Tibial artery (tissue), 4 donors: Measurements from ENCODE around the gene UBA52.
"Not testable (repeated sequence)": the region's sequence is repeated elsewhere in the genome, so short reads cannot be mapped to it uniquely, and the experiment has no call there.

Source experiments
- DNase-seq, 2 donors: peaks; one replicate each; pipeline ENCODE4 v3.0.0-alpha.2; 2019
- H3K27ac ChIP-seq, 2 donors: fragments of 200-600 bp; sonication (generic) in 1 of 2; 1 replicate in 1 of 2; 2 replicates in 1 of 2; pipeline ENCODE4 v1.5.1; 2018 to 2019; ENCODE audit warnings: mild to moderate bottlenecking in 1 of 2
- H3K27me3 ChIP-seq, 2 donors: fragments of 200-600 bp; sonication (generic) in 1 of 2; one replicate each; pipeline versions ENCODE4 v1.5.1 to v1.6.0; 2016 to 2019
- H3K36me3 ChIP-seq, 3 donors: fragments of 200-600 bp; sonication (generic) in 2 of 3; one replicate each; pipeline ENCODE4 v1.5.1; 2016 to 2019; ENCODE audit warnings: mild to moderate bottlenecking in 2 of 3
- H3K4me1 ChIP-seq, 4 donors: fragments of 200-600 bp; sonication (generic) in 2 of 4; 1 replicate in 3 of 4; 2 replicates in 1 of 4; pipeline ENCODE4 v1.5.1; 2016 to 2019
- H3K4me3 ChIP-seq, 2 donors: fragments of 200-600 bp; sonication (generic) in 1 of 2; 1 replicate in 1 of 2; 2 replicates in 1 of 2; pipeline ENCODE4 v1.5.1; 2018 to 2019; ENCODE audit warnings: mild to moderate bottlenecking in 2 of 2
- H3K9me3 ChIP-seq, 3 donors: fragments of 200-600 bp; sonication (generic) in 1 of 3; one replicate each; pipeline ENCODE4 v1.5.1; 2016 to 2019
- CTCF ChIP-seq, 2 experiments: fragments of 200-600 bp in 1 of 2; fragments of 450-650 bp in 1 of 2; IDR thresholded peaks; one replicate each; pipeline ENCODE4 v1.5.1; 2017 to 2019; ENCODE audit warnings: antibody characterized with exemption in 2 of 2, mild to moderate bottlenecking in 1 of 2, moderate library complexity in 1 of 2
- intact Hi-C: fragments of 100-400 bp; cut with DNase I; formaldehyde crosslinking; loops from one replicate; pipeline ENCODE4 v1.15.0; 2023; ENCODE audit warnings: low total_unique reads

Gene UBA52

GRCh38 chr19:18537431-18537830 lies 34.2 kb upstream of the UBA52 start:
- no peak overlapping the region for H3K4me3 ChIP-seq
- TF ChIP-seq CTCF (IDR thresholded peaks at IDR 0.05), result no peak
- no peak for DNase-seq
- H3K4me1 ChIP-seq, result peaks cover 0 to 14% (median 11%) of the 10 kb centered on the region in 4 donors
- H3K36me3 ChIP-seq, result peaks cover 56 to 91% (median 77%) of the 10 kb centered on the region in 3 donors
- intact Hi-C loops, result no loop called here
- H3K9me3 ChIP-seq, result no peaks in the 10 kb centered on the region
- no peak overlapping the region for H3K27ac ChIP-seq
- no peaks in the 10 kb centered on the region for H3K27me3 ChIP-seq

DNA sequence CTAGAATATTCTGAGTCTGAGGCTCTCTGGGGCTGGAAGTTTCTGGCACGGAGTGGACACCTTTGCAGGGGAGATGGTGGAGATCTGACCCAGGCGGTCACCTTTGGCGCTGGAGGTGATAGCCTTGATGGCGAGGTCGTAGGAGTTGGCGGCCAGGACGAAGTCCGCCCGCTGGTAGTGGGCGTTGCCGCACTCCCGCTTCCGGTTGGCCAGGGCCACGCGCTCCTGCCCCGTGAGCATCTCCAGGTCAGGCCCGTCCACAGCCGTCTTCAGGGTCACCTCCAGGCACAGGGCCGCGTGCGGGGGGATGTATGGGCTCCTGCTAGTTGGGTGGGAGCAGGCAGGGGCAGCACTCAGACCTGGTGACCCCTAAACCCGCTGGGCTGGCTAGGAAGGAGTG lies 33.5 kb upstream of the UBA52 start:
- Histone ChIP-seq H3K27ac (no peak overlapping the region), H3K4me3 (no peak overlapping the region), H3K9me3 (no peaks in the 10 kb centered on the region), H3K27me3 (no peaks in the 10 kb centered on the region), H3K4me1 (peaks cover 0 to 16% (median 12%) of the 10 kb centered on the region in 4 donors), H3K36me3 (peaks cover 49 to 84% (median 70%) of the 10 kb centered on the region in 3 donors)
- TF ChIP-seq CTCF (IDR thresholded peaks at IDR 0.05), result no peak
- intact Hi-C loops, result no loop called here
- no peak for DNase-seq

GRCh38 chr19:18539372-18539771 lies 32.3 kb upstream of the UBA52 start:
- Histone ChIP-seq H3K4me1 (peaks cover 0 to 25% (median 18%) of the 10 kb centered on the region in 4 donors), H3K36me3 (peaks cover 45 to 73% (median 62%) of the 10 kb centered on the region in 3 donors)

GRCh38 chr19:18540200-18540599 lies 31.5 kb upstream of the UBA52 start:
- intact Hi-C loops, H3K27ac ChIP-seq, DNase-seq, H3K27me3 ChIP-seq, H3K4me3 ChIP-seq, H3K9me3 ChIP-seq: not testable (repeated sequence)
- peaks cover 45 to 66% (median 62%) of the 10 kb centered on the region in 3 donors for H3K36me3 ChIP-seq
- peaks cover 0 to 27% (median 18%) of the 10 kb centered on the region in 4 donors for H3K4me1 ChIP-seq

More at GRCh38 chr19:18539372-18539771, 32.3 kb upstream of the UBA52 start:
- Histone ChIP-seq H3K27me3 (no peaks in the 10 kb centered on the region), H3K9me3 (no peaks in the 10 kb centered on the region), H3K4me3 (no peak overlapping the region), H3K27ac (no peak overlapping the region)
- no peak for TF ChIP-seq CTCF (IDR thresholded peaks at IDR 0.05)
- intact Hi-C loops, result no loop called here
- no peak for DNase-seq

DNA sequence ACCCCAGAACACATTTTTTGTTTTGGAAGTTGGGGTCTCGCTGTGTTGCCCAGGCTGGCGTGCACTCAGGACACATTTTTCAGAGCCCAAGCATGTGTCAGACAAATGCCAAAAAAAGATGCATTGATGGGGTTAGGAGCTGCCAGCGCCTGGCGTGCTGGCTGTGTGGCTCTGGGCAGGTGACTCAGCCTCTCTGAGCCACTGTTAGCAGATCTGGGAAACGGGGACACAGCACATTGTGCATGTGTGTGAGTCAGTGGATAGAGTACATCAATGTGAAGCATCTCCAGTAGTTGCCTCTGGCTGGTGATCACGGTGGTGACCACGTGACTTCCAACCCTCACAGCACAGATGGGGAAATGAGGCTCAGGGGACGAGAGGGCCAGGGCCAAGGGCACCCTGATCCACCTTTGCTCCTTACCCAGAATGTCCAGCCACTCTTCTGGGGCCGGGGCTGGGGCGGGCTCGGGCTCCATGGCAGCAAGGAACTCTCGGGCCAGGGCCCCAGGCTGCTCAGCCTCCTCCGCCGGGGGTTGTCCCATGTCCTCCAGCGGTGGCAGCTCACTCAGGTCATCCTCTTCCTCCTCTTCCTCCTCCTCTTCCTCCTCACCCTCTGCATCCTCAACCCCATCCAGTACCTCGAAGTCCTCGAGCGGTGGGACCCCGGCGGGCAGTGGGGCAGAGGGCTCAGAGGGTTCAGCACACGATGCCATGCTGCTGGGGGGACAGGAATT lies 30.2 kb upstream of the UBA52 start:
- H3K36me3 ChIP-seq, result peaks cover 36 to 54% (median 52%) of the 10 kb centered on the region in 3 donors
- no peak for DNase-seq
- H3K27ac ChIP-seq, result peak overlapping the region; percentile 92 to 96
- intact Hi-C loops, result no loop called here
- no peak for TF ChIP-seq CTCF (IDR thresholded peaks at IDR 0.05)
- no peaks in the 10 kb centered on the region for H3K9me3 ChIP-seq
- H3K4me3 ChIP-seq, result no peak overlapping the region
- peaks cover 0 to 27% (median 18%) of the 10 kb centered on the region in 4 donors for H3K4me1 ChIP-seq
- no peaks in the 10 kb centered on the region for H3K27me3 ChIP-seq
